Osteoblast (primary cell): ENCODE results near the gene OR51T1. TPM values are rescaled to one million over a fixed set of nuclear protein-coding genes. Genes with fewer than 3 reads are reported as not detected.

Experiments
- DNase-seq: peaks from one replicate; pipeline ENCODE4 v3.0.0; 2011; ENCODE audit warnings: low spot score, mixed read lengths; ENCODE audit not compliant: insufficient read length; ENCODE audit errors: missing footprints
- H2AFZ ChIP-seq: 2 replicates; pipeline ENCODE4 v1.6.0; 2011; ENCODE audit warnings: mild to moderate bottlenecking, low read length
- H3K27ac ChIP-seq: 2 replicates; pipeline ENCODE4 v1.5.1; 2011; ENCODE audit warnings: mild to moderate bottlenecking, low read depth, low read length, moderate library complexity
- H3K27me3 ChIP-seq: 2 replicates; pipeline ENCODE4 v1.6.0; 2012; ENCODE audit warnings: mild to moderate bottlenecking, control low read depth, inconsistent platforms, low read length, moderate library complexity; ENCODE audit not compliant: insufficient read depth
- H3K36me3 ChIP-seq: 2 replicates; pipeline ENCODE4 v1.5.1; 2011; ENCODE audit warnings: mild to moderate bottlenecking, low read length, control low read depth, moderate library complexity; ENCODE audit not compliant: insufficient read depth
- H3K4me1 ChIP-seq: 2 replicates; pipeline ENCODE4 v1.5.1; 2011; ENCODE audit warnings: mild to moderate bottlenecking, low read length, control low read depth, moderate library complexity; ENCODE audit not compliant: insufficient read depth
- H3K4me2 ChIP-seq: 2 replicates; pipeline ENCODE4 v1.6.0; 2011; ENCODE audit warnings: mild to moderate bottlenecking, low read length; ENCODE audit not compliant: insufficient read depth
- H3K4me3 ChIP-seq: fragments of 200-600 bp; sonication (generic); 3 replicates; pipeline ENCODE4 v1.5.1; 2012; ENCODE audit warnings: mild to moderate bottlenecking, low read length, inconsistent platforms; ENCODE audit not compliant: insufficient read depth
- H3K79me2 ChIP-seq: 2 replicates; pipeline ENCODE4 v1.6.0; 2012; ENCODE audit warnings: mild to moderate bottlenecking, low read length, control low read depth, inconsistent platforms; ENCODE audit not compliant: insufficient read depth
- H3K9me3 ChIP-seq: 2 replicates; pipeline ENCODE4 v1.5.1; 2011; ENCODE audit warnings: low read depth, low read length, control low read depth
- H4K20me1 ChIP-seq: 2 replicates; pipeline ENCODE4 v1.6.0; 2012; ENCODE audit warnings: mild to moderate bottlenecking, low read length, control low read depth; ENCODE audit not compliant: insufficient read depth
- CTCF ChIP-seq: IDR thresholded peaks from 2 replicates; pipeline ENCODE4 v1.5.1; 2011; ENCODE audit warnings: mild to moderate bottlenecking, low read depth, low read length, moderate library complexity; ENCODE audit errors: extremely low read depth
- total RNA-seq: library from RNA; depleted of rRNA; stranded (reverse); fragments of >200 nt; gene quantifications from 2 replicates; pipeline ENCODE4 v1.2.3, GENCODE V29; 2012

The OR51T1 gene
- total RNA-seq, 1 donor = not detected

GRCh38 chr11:4922304-4922703 lies 40.6 kb downstream of the OR51T1 start:
- Histone ChIP-seq H3K4me2 (no peak overlapping the region), H3K27ac (no peak overlapping the region), H3K4me1 (no peaks in the 10 kb centered on the region), H3K36me3 (no peaks in the 10 kb centered on the region), H3K79me2 (no peaks in the 10 kb centered on the region), H3K27me3 (no peaks in the 10 kb centered on the region), H3K9me3 (no peaks in the 10 kb centered on the region), H2AFZ (no peak overlapping the region), H4K20me1 (no peaks in the 10 kb centered on the region), H3K4me3 (no peak overlapping the region)
- no peak for TF ChIP-seq CTCF
- peak; percentile 35 for DNase-seq

GRCh38 chr11:4924239-4924638 lies 42.5 kb downstream of the OR51T1 start, which contains the start of gene OR51G1:
Gene OR51G1, minus strand, starts transcription at chr11:4924339. Its CDS starts 0 bp downstream, at chr11:4924339.
- Histone ChIP-seq H3K27me3 (no peaks in the 10 kb centered on the region), H3K4me1 (no peaks in the 10 kb centered on the region), H3K4me2 (no peak within 1 kb of the TSS), H3K9me3 (no peaks in the 10 kb centered on the region), H2AFZ (no peak within 1 kb of the TSS), H3K79me2 (no peaks in the 10 kb centered on the region), H3K36me3 (no peaks in the 10 kb centered on the region), H3K4me3 (no peak within 1 kb of the TSS), H3K27ac (no peak within 1 kb of the TSS), H4K20me1 (no peaks in the 10 kb centered on the region)
- DNase-seq = no peak
- TF ChIP-seq CTCF = no peak

DNA sequence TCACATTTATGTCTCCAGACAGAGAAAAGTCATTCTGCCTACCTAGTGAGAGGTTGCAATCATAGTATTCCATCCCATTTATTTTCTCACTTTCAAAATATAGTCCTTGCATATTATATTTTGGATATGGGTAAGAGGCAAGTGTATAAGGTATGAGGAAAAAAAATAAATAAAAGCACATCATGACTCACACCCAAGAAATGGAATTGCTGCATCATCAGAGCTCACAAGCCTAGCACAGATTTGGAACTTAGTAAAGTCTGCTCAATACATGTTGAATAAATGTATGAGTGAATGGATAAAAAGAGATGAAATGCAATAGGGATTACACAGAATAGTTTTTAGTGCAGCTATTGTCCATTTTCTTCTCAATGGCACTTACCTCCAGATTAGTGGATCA lies 44.9 kb downstream of the OR51T1 start:
- H3K4me2 ChIP-seq = no peak overlapping the region
- no peak overlapping the region for H2AFZ ChIP-seq
- no peaks in the 10 kb centered on the region for H4K20me1 ChIP-seq
- TF ChIP-seq CTCF = no peak
- H3K27ac ChIP-seq = no peak overlapping the region
- no peak for DNase-seq
- H3K9me3 ChIP-seq = no peaks in the 10 kb centered on the region
- H3K4me1 ChIP-seq = no peaks in the 10 kb centered on the region
- no peaks in the 10 kb centered on the region for H3K27me3 ChIP-seq
- no peaks in the 10 kb centered on the region for H3K79me2 ChIP-seq
- H3K4me3 ChIP-seq = no peak overlapping the region
- no peaks in the 10 kb centered on the region for H3K36me3 ChIP-seq

Other genes starting within 250 kb of the OR51T1 start
- not detected in 2 replicates for gene OR51D1, start 244.4 kb upstream of the OR51T1 start, total RNA-seq
- not detected in 2 replicates for gene OR51E1, start 237.9 kb upstream of the OR51T1 start, total RNA-seq
- not detected in 2 replicates for gene OR51E2, start 184.0 kb upstream of the OR51T1 start, total RNA-seq
- not detected in 2 replicates for gene MMP26, start 177.1 kb upstream of the OR51T1 start, total RNA-seq
- not detected in 2 replicates for gene OR51F1, start 112.0 kb upstream of the OR51T1 start, total RNA-seq
- gene OR52R1, start 77.5 kb upstream of the OR51T1 start, total RNA-seq = not detected in 2 replicates
- not detected in 2 replicates for gene OR51F2, start 60.6 kb upstream of the OR51T1 start, total RNA-seq
- not detected in 2 replicates for gene OR51S1, start 32.7 kb upstream of the OR51T1 start, total RNA-seq
- gene OR51A7, start 21.9 kb downstream of the OR51T1 start, total RNA-seq = not detected in 2 replicates
- not detected in 2 replicates for gene OR51G2, start 37.5 kb downstream of the OR51T1 start, total RNA-seq
- gene OR51G1, start 42.4 kb downstream of the OR51T1 start, total RNA-seq = not detected in 2 replicates
- gene OR51A4, start 65.7 kb downstream of the OR51T1 start, total RNA-seq = not detected in 2 replicates
- not detected in 2 replicates for gene OR51A2, start 73.8 kb downstream of the OR51T1 start, total RNA-seq
- gene OR51L1, start 113.0 kb downstream of the OR51T1 start, total RNA-seq = not detected in 2 replicates
- not detected in 2 replicates for gene OR52J3, start 164.6 kb downstream of the OR51T1 start, total RNA-seq
- not detected in 2 replicates for gene OR52E2, start 177.7 kb downstream of the OR51T1 start, total RNA-seq
- gene OR52E1, start 187.7 kb downstream of the OR51T1 start, total RNA-seq = not detected in 2 replicates